Smooth muscle cell (in vitro differentiated cells): Measurements from ENCODE around the gene PLXNA2. TPM values are rescaled to one million over a fixed set of nuclear protein-coding genes. Genes with fewer than 3 reads are reported as not detected.

Experiments
- DNase-seq: peaks from one replicate; lab custom pipeline; 2025; ENCODE audit not compliant: unreplicated experiment; lab: John Stamatoyannopoulos, UW
- H2AFZ ChIP-seq: fragments of 200-600 bp; sonication (generic); 2 replicates; pipeline ENCODE4 v1.6.0; 2016; ENCODE audit warnings: antibody characterized with exemption, low read depth, mild to moderate bottlenecking
- H3F3A ChIP-seq: fragments of 200-600 bp; sonication (generic); 2 replicates; pipeline ENCODE4 v1.6.0; 2017; ENCODE audit warnings: antibody characterized with exemption, low read depth
- H3K27ac ChIP-seq: fragments of 200-600 bp; sonication (generic); 2 replicates; pipeline ENCODE4 v1.5.1; 2016; ENCODE audit warnings: low read depth, mild to moderate bottlenecking
- H3K27me3 ChIP-seq: fragments of 200-600 bp; sonication (generic); 2 replicates; pipeline ENCODE4 v1.6.1; 2016; ENCODE audit warnings: low read depth, mild to moderate bottlenecking
- H3K36me3 ChIP-seq: fragments of 200-600 bp; sonication (generic); 2 replicates; pipeline ENCODE4 v1.5.1; 2016; ENCODE audit warnings: low read depth
- H3K4me1 ChIP-seq: fragments of 200-600 bp; sonication (generic); 2 replicates; pipeline ENCODE4 v1.5.1; 2016; ENCODE audit warnings: low read depth
- H3K4me2 ChIP-seq: fragments of 200-600 bp; sonication (generic); 2 replicates; pipeline ENCODE4 v1.6.0; 2016; ENCODE audit warnings: mild to moderate bottlenecking
- H3K4me3 ChIP-seq: fragments of 200-600 bp; sonication (generic); 2 replicates; pipeline ENCODE4 v1.5.1; 2016; ENCODE audit warnings: mild to moderate bottlenecking
- H3K79me2 ChIP-seq: fragments of 200-600 bp; sonication (generic); 2 replicates; pipeline ENCODE4 v1.6.0; 2016; ENCODE audit warnings: low read depth, mild to moderate bottlenecking
- H3K9ac ChIP-seq: fragments of 200-600 bp; sonication (generic); 2 replicates; pipeline ENCODE4 v1.6.0; 2016; ENCODE audit warnings: low read depth
- H3K9me3 ChIP-seq: fragments of 200-600 bp; sonication (generic); replicated peaks from 2 replicates; pipeline ENCODE4 v1.5.1; 2016; ENCODE audit warnings: low read depth
- H4K20me1 ChIP-seq: fragments of 200-600 bp; sonication (generic); 2 replicates; pipeline ENCODE4 v1.6.0; 2016; ENCODE audit warnings: low read depth
- CTCF ChIP-seq: fragments of 200-600 bp; sonication (generic); IDR thresholded peaks from 2 replicates; pipeline ENCODE4 v1.5.1; 2017; ENCODE audit warnings: borderline replicate concordance, mild to moderate bottlenecking, antibody characterized with exemption; ENCODE audit not compliant: insufficient read depth, poor library complexity, severe bottlenecking
- WGBS: methylation state at CpG from one replicate; pipeline ENCODE4 v1.1.7; 2016; ENCODE audit warnings: low lambda C conversion rate; 5-methylcytosine and 5-hydroxymethylcytosine counted together
- polyA plus RNA-seq: library from polyadenylated mRNA; unstranded; fragments of >200 nt; fragmentation: Nextera tagmentation; extraction: Ambion mirVana; gene quantifications from 2 replicates; pipeline ENCODE4 v1.2.1, GENCODE V29; 2016
- total RNA-seq: library from RNA; depleted of rRNA; stranded (reverse); fragments of >200 nt; gene quantifications from 2 replicates; pipeline ENCODE4 v1.2.3, GENCODE V29; 2014

The PLXNA2 gene
- total and polyA plus RNA-seq, 2 experiments from 2014 or later = 8.2 to 8.7 TPM

GRCh38 chr1:208142590-208143382 is 101.4 kb downstream of the PLXNA2 start:
- Histone ChIP-seq H3K4me3 (no peak overlapping the region), H3K79me2 (no peaks in the 10 kb centered on the region), H3K4me2 (no peak overlapping the region), H3K27me3 (no peaks in the 10 kb centered on the region), H3K36me3 (no peaks in the 10 kb centered on the region), H2AFZ (no peak overlapping the region), H3F3A (peaks cover 3% of the 10 kb centered on the region), H3K4me1 (peaks cover 9% of the 10 kb centered on the region), H3K9ac (no peak overlapping the region), H4K20me1 (no peaks in the 10 kb centered on the region), H3K27ac (no peak overlapping the region), H3K9me3 (no peaks in the 10 kb centered on the region)
- no peak for DNase-seq
- whole genome bisulfite sequencing = 84% methylated on average over 5 of the region's 5 CpGs
- no peak for TF ChIP-seq CTCF

DNA sequence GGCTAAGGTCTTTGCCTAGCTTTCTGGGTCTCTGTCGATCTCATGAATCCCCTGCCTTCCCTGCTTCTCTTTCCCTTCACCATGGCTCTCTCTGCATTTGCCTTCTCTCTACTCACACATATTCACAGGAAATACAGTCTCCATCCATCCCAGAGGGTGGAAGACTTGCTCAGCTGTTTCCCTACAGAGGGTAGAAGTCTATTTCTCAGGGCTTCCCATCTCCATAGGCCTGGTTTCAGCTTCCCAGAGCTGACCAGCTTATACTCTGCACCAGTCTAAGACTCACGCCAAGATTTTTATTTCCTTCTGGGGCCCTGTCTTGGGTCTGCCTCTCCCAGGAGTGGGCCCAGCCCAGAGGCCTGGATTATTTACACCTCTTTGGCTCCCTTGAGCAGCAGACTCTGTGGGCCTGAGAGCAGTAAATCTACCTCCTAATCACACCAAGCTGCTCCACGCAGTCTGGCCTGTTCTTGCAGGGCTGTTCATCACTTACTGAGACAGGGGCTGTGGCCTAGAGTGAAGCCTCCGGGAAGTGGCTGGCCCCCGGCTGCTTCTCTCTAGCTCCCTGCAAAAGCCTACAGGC is 102.5 kb downstream of the PLXNA2 start:
- H3K36me3 ChIP-seq = no peaks in the 10 kb centered on the region
- H4K20me1 ChIP-seq = no peaks in the 10 kb centered on the region
- 36% methylated on average over 5 of the region's 5 CpGs for WGBS
- peaks cover 3% of the 10 kb centered on the region for H3F3A ChIP-seq
- DNase-seq = no peak
- no peak overlapping the region for H3K9ac ChIP-seq
- peak overlapping the region; percentile 19 for H3K27ac ChIP-seq
- TF ChIP-seq CTCF = no peak
- H3K4me2 ChIP-seq = peak overlapping the region; percentile 36
- H2AFZ ChIP-seq = no peak overlapping the region
- no peaks in the 10 kb centered on the region for H3K79me2 ChIP-seq
- no peak overlapping the region for H3K4me3 ChIP-seq
- peaks cover 9% of the 10 kb centered on the region for H3K4me1 ChIP-seq
- H3K9me3 ChIP-seq = no peaks in the 10 kb centered on the region
- H3K27me3 ChIP-seq = no peaks in the 10 kb centered on the region

DNA sequence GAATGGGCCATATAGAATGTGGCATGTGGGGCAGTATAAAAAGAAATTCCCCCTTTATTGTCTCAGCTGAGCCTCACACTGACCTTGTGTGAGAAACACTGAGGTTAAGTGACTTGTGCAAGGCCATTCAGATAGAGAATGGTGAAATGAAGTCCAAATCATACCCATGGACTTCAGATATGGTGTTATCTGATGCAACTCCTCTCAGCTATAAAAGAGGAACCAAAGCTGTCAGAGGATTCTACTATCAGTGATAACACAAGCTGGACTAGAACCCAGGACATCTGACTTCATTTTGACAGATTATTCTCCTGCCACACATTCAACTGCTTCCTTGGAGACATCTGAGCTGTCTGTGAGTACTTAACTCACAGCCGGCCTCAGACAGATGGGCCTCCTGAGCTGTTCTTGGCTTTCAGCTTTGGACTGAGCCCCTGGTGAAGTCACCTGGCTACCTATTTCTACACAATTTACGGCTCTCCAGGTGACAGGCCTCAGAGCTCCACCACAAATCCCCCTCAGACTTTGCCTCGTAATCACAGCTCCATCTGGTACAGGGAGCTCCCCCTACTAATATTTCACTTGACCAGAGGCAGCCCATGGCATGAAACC is 104.6 kb downstream of the PLXNA2 start:
- H3K79me2 ChIP-seq = no peaks in the 10 kb centered on the region
- H3K9ac ChIP-seq = no peak overlapping the region
- no peaks in the 10 kb centered on the region for H3K9me3 ChIP-seq
- H3K27me3 ChIP-seq = no peaks in the 10 kb centered on the region
- no peak for TF ChIP-seq CTCF
- H3K4me3 ChIP-seq = no peak overlapping the region
- H3K4me2 ChIP-seq = no peak overlapping the region
- peaks cover 8% of the 10 kb centered on the region for H3F3A ChIP-seq
- H2AFZ ChIP-seq = no peak overlapping the region
- no peaks in the 10 kb centered on the region for H4K20me1 ChIP-seq
- no peaks in the 10 kb centered on the region for H3K36me3 ChIP-seq
- H3K4me1 ChIP-seq = peaks cover 15% of the 10 kb centered on the region
- H3K27ac ChIP-seq = no peak overlapping the region
- DNase-seq = no peak
- 62% methylated on average over 3 of the region's 3 CpGs for WGBS
